ENCODE results near the gene IL2RA. TPM values are rescaled to one million over a fixed set of nuclear protein-coding genes. Genes with fewer than 3 reads are reported as not detected.

Gene IL2RA
- total and polyA plus RNA-seq, 2 donors (not counting 3 experiments of a cell fraction or from before 2014, with no cell fraction given) = not detected

DNA sequence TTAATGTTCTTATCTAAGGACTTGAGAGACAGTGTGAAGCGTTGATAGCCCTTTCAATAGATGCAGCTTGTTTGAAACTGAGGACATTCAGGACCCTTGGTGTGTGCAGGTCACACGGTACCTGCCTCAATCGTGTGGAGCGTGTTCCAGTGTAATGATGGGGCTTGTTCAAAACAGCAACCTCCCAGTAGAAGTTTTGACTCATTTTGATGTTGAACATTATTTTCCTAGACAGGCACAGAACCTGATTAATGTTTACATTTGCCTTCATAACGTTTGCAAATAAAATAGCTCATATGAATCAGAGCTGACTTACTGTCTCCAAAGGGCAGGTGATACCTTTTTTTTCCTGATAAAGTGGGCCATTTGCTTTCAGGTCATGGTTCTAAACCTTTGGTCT, 48.0 kb upstream of the IL2RA start:
- no peak for FAIRE-seq

More for the DNA sequence above, 48.0 kb upstream of the IL2RA start:
- H3K4me2 ChIP-seq (ENCODE audit: insufficient read depth, low read length) = no peak overlapping the region
- dilution Hi-C loops (cut with MboI; ENCODE audit: extremely low pct_ligation_motif_present, low sequenced_read_pairs) (no loop called here), intact Hi-C loops (cut with micrococcal nuclease) (no loop called here)
- no peak overlapping the region for H2AFZ ChIP-seq (ENCODE audit: low read depth, low read length)
- H3K4me1 ChIP-seq (ENCODE audit: control insufficient read depth, extremely low read depth, insufficient read depth, low read length) = peaks cover 11% of the 10 kb centered on the region
- H3K9me1 ChIP-seq (replicated peaks; ENCODE audit: control insufficient read depth, extremely low read depth, insufficient read depth, low read length) = no peaks in the 10 kb centered on the region
- DNase-seq (ENCODE audit: low read depth, low spot score) = no peak
- no peak overlapping the region for H3K9ac ChIP-seq (replicated peaks; ENCODE audit: extremely low read depth, insufficient read depth, low read length)
- H3K4me3 ChIP-seq (replicated peaks in 1 of 3; ENCODE audit: insufficient read depth in 1 of 3, low read depth in 1 of 3, low read length in 3 of 3) = no peak overlapping the region
- H3K27ac ChIP-seq (ENCODE audit: insufficient read depth, low read depth, low read length) = no peak overlapping the region
- no peak for TF ChIP-seq MAX (IDR thresholded peaks at IDR 0.05; ENCODE audit: insufficient read depth, insufficient read length)
- no peak for TF ChIP-seq GATA2 (IDR thresholded peaks at IDR 0.05; ENCODE audit: insufficient read depth, insufficient read length, low read depth, low read length)
- no peak for TF ChIP-seq MYC (IDR thresholded peaks at IDR 0.05; ENCODE audit: low read depth, low read length)
- TF ChIP-seq FOS (IDR thresholded peaks at IDR 0.05; ENCODE audit: borderline replicate concordance, insufficient read depth, low read length) = no peak
- no peak for TF ChIP-seq POLR2AphosphoS5 (IDR thresholded peaks at IDR 0.05; ENCODE audit: insufficient read depth, low read depth, low read length)
- no peak for TF ChIP-seq JUN (IDR thresholded peaks at IDR 0.05; ENCODE audit: borderline replicate concordance, insufficient read depth, insufficient read length, low read depth)
- TF ChIP-seq EZH2 (IDR thresholded peaks at IDR 0.05; ENCODE audit: borderline replicate concordance, low read depth, low read length, severe bottlenecking) = no peak
- TF ChIP-seq, protein P1, sequence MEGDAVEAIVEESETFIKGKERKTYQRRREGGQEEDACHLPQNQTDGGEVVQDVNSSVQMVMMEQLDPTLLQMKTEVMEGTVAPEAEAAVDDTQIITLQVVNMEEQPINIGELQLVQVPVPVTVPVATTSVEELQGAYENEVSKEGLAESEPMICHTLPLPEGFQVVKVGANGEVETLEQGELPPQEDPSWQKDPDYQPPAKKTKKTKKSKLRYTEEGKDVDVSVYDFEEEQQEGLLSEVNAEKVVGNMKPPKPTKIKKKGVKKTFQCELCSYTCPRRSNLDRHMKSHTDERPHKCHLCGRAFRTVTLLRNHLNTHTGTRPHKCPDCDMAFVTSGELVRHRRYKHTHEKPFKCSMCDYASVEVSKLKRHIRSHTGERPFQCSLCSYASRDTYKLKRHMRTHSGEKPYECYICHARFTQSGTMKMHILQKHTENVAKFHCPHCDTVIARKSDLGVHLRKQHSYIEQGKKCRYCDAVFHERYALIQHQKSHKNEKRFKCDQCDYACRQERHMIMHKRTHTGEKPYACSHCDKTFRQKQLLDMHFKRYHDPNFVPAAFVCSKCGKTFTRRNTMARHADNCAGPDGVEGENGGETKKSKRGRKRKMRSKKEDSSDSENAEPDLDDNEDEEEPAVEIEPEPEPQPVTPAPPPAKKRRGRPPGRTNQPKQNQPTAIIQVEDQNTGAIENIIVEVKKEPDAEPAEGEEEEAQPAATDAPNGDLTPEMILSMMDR (IDR thresholded peaks at IDR 0.05; ENCODE audit: extremely low read depth in 1 of 2, insufficient read depth in 1 of 2, low read depth in 1 of 2, low read length in 2 of 2) = no peak
- no peak for TF ChIP-seq POLR2A (IDR thresholded peaks at IDR 0.05; ENCODE audit: low read depth, low read length)
- POLR2A ChIA-PET = no interaction called here
- no peaks in the 10 kb centered on the region for H3K27me3 ChIP-seq (ENCODE audit: control insufficient read depth in 2 of 2, insufficient read depth in 2 of 2, low read length in 2 of 2)
- peaks cover 19% of the 10 kb centered on the region for H3K79me2 ChIP-seq (ENCODE audit: control insufficient read depth, insufficient read depth, low read length)
- H3K36me3 ChIP-seq (ENCODE audit: control insufficient read depth in 2 of 2, extremely low read depth in 1 of 2, insufficient read depth in 2 of 2, low read length in 2 of 2) = peaks cover 25 to 50% of the 10 kb centered on the region in 2 experiments
- H3K9me3 ChIP-seq (replicated peaks; ENCODE audit: control insufficient read depth, insufficient read depth, low read length) = no peaks in the 10 kb centered on the region
- no peaks in the 10 kb centered on the region for H4K20me1 ChIP-seq (replicated peaks; ENCODE audit: control insufficient read depth, extremely low read depth, insufficient read depth, low read length)
- CTCF ChIA-PET = interaction anchor here (2.1 to 2.9 kb wide), 2 partner anchors 93 to 292 kb away, joined by 6 to 56 read pairs; partner anchors contain the start of gene PFKFB3
- no TSS peak for BruUV-seq (replicated peaks)

Data from endothelial cell of umbilical vein (primary cell).